KBM-7 (cell line): ENCODE data around the gene SHKBP1.

Experiments used
- DNase-seq: peaks from one replicate; pipeline ENCODE4 v3.0.0-alpha.2; 2015
- in situ Hi-C: fragments of 300-500 bp; cut with MboI; formaldehyde crosslinking; loops from 2 replicates; pipeline ENCODE4 v1.14.3; 2020; ENCODE audit warnings: low sequenced_read_pairs, low pct_unique_long_range_greater_than_20kb, mixed read lengths

SHKBP1 gene

DNA sequence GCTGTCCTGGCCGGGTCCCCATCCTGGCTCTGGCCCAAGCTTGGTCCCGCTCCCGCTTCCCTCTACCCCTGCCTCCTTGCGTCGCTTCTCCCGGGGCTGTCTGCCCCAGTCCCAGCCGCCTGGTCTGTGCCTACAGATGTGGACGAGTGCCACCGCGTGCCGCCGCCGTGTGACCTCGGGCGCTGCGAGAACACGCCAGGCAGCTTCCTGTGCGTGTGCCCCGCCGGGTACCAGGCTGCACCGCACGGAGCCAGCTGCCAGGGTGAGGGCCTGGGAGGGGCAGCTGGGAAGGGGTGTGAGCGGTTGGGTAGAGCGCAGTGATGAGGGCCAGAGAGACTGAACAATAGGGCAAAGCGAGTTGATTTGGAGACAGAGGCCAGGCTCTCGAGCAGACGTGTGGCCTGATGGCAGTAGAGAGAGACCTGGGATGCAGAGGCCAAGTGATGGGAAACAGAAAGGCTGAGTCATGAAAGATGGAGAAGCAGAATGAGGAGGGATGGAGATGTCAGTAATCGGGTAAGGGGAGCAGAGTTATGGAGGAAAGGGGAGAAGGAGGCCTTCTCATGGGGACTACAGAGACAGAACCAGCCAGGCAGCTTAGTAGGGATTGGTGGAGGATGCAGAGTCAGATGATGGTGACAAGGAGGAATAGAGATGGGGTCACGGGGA lies 33.9 kb downstream of the SHKBP1 start:
- DNase-seq = no peak
- in situ Hi-C loops = no loop called here

GRCh38 chr19:40611096-40611495 lies 34.4 kb downstream of the SHKBP1 start:
- in situ Hi-C loops = no loop called here
- no peak for DNase-seq

- in situ Hi-C loops = no loop called here
- no peak for DNase-seq
Observed at GRCh38 chr19:40611900-40612698, 35.4 kb downstream of the SHKBP1 start.

DNA sequence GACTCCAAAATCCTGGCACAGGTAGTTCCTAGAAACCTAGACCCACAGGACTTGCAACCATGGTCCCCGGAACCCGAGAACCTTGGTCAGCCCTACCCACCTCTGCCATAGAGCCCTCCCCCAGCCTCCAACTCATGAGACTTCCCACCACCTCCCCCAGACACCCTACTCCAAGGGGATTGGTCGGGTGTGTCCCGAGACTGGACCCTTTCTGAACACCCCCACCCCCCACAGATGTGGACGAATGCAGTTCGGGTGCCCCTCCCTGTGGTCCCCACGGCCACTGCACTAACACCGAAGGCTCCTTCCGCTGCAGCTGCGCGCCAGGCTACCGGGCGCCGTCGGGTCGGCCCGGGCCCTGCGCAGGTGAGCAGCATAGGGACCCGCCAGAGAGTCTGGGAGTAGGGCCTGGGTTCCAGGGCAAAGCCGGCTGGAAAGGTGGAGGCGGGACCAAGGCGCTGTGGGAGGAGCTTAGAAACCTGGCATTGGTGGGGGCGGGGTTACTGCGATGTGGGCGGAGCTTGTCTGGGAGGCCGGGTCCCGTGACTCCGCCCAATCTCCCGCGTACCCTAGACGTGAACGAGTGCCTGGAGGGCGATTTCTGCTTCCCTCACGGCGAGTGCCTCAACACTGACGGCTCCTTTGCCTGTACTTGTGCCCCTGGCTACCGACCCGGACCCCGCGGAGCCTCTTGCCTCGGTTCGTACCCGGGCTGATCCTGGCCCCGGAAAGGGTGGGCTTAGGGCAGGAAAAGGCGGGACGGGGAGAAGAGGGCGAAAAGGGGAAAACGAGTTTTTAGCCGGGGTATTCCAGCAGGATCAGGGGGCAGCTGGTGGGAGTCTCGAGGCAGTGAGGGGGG lies 36.4 kb downstream of the SHKBP1 start:
- in situ Hi-C loops = no loop called here
- no peak for DNase-seq

DNA sequence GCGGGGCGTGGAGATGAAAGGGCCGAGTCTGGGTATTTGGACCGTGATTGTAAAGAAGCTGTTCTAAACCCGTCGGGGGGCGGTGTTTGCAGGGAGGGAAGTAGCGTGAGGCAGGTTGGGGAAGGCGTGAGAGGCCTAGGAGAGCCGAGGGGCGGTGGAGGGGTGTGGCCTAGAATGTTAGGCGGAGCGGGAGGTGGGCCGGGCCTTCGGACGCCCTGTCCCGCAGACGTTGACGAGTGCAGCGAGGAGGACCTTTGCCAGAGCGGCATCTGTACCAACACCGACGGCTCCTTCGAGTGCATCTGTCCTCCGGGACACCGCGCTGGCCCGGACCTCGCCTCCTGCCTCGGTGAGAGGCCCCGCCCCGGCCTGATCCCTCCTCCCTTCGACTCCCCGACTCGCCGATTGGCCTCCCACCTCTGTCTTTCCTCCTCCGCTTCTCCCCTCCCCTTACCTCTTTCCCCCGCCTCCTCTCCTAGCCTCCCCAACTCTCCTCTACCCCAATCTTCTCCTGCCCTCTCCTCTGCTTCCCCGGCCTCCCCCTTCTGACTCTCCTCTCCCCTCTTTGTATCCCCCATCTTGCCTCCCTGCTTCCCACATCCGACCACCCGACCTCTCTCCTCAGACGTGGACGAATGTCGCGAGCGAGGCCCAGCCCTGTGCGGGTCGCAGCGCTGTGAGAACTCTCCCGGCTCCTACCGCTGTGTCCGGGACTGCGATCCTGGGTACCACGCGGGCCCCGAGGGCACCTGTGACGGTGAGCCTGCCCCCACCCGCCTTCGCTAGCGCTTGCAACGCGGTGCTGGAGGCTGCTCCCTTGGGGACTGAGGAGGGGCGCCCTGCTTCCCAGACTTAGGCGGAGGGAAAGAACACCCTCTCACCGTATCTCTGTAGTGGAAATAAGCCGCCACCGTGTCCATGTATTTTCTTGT lies 37.3 kb downstream of the SHKBP1 start:
- in situ Hi-C loops = no loop called here
- DNase-seq = no peak

DNA sequence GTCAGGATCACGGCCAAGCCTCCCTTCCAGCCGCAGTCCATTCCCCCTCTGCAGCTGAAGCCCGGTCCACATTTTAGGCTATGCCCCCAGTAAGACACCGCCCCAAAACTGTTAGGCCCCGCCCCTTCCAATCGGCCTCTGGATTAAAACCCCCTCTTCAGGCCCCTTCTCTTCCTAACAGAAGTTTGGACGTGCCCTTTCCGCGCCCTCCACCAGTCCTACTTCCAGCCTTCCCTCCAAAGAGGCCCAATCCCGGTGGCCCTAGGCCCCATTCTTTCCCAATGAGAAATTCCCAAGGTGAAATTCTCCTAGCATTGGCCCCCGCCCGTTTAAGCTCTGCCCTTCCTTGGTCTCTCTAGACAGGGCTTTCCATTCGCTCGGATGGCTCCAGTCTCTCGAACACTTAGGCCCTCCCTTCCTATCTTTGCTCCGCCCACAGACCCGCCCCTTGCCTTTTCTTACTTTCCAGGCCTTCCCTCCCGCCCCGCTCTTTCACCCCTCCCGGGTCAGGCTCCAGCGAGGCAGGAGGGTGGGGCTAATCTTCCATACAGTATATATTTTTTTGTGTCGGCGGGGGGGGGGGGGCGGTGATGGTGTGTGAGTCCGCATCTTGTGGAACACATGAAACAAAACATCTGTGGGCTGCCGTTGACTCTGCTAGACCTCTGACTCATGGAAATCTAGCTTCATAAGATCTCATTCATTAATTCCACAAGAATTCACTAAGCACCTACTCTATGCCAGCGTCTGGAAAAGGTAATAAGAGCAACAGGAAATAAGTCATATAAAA lies 38.1 kb downstream of the SHKBP1 start:
- in situ Hi-C loops = no loop called here
- DNase-seq = no peak

DNA sequence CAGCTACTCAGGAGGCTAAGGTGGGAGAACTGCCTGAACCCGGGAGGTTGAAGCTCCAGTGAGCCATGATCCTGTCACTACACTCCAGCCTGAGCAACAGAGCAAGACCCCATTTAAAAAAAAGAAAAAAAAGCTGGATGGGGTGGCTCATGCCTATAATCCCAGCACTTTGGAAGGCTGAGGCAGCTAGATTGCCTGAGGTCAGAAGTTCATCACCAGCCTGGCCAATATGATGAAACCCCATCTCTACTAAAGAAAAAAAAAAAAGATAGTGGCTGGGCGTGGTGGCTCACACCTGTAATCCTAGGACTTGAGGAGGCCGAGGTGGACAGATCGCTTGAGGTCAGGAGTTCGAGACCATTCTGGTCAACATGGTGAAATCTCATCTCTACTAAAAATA lies 39.5 kb downstream of the SHKBP1 start:
- in situ Hi-C loops = no loop called here
- DNase-seq = no peak

DNA sequence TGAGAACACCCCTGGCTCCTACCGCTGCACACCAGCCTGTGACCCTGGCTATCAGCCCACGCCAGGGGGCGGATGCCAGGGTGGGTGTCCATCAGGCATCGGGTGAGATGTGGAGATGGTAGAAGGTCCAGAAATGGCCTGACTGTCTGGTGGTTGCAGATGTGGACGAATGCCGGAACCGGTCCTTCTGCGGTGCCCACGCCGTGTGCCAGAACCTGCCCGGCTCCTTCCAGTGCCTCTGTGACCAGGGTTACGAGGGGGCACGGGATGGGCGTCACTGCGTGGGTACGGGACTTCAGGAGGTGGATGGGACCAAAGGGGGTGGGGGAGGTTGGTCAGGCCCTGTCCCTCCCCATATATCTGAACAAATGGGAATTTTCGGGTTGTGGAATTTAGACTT lies 40.3 kb downstream of the SHKBP1 start:
- in situ Hi-C loops = no loop called here
- no peak for DNase-seq

DNA sequence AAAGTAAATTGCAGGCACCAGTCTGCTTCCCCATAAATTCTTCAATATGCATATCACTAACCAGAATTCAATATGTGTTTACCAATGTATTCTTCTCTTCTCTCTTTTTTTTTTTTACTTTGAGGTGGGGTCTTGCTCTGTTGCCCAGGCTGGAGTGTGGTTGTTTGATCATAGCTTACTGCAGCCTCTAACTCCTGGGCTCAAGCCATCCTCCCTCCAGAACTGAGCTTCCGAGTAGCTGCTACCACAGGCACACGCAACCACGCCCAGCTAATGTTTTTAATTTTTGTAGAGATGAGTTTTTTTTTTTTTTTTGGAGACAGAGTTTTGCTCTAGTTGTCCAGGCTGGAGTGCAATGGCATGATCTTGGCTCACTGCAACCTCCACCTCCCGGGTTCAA lies 41.3 kb downstream of the SHKBP1 start:
- in situ Hi-C loops = no loop called here

DNA sequence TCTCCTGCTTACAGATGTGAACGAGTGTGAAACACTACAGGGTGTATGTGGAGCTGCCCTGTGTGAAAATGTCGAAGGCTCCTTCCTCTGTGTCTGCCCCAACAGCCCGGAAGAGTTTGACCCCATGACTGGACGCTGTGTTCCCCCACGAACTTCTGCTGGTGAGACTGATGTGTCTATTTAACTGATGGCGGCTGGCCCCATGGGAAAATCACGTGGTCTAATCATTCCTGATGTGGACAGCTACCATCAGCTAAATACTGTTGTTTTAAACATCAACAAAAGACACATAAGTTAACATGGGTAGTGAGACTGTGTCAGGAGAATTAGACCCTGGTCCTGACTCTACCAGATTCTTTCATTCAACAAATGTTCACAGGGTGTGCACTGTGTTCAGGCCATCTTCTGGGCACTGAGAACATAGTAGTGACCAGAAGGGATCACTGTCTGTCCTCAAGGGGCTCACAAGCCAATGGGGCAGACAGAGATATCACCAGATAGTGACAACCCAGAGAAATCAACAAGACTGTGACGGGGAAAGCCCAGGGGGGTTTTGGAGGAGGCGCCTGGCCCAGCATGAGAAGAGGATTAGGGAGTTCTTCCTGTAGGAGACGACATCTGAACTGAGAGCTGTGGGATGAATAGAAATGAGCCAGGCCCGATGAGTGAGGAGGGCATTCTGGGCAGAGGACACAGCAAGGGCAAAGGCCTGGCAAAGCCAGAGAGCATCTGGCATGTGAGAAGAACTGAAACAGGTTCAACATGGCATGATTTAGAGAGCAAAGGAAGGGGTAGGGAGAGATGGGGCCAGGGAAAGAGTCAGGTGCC lies 42.9 kb downstream of the SHKBP1 start:
- in situ Hi-C loops = no loop called here
- no peak for DNase-seq

More for the DNA sequence above, 41.3 kb downstream of the SHKBP1 start:
- DNase-seq = no peak

DNA sequence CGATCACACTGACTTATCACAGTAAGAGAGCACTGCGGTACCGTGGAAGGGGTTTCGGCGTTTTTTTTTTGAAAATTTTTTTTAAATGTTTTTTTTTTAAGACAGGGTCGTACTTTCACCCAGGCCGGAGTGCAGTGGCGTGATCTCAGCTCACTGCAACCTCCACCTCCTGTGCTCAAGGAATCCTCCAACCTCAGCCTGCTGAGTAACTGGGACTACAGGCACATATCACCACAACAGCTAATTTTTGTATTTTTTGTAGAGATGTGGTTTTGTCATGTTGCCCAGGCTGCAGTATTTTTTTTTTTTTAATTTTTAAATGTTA lies 43.5 kb downstream of the SHKBP1 start:
- in situ Hi-C loops = no loop called here
- DNase-seq = no peak

GRCh38 chr19:40621283-40621682 lies 44.6 kb downstream of the SHKBP1 start:
- DNase-seq = no peak
- in situ Hi-C loops = no loop called here

DNA sequence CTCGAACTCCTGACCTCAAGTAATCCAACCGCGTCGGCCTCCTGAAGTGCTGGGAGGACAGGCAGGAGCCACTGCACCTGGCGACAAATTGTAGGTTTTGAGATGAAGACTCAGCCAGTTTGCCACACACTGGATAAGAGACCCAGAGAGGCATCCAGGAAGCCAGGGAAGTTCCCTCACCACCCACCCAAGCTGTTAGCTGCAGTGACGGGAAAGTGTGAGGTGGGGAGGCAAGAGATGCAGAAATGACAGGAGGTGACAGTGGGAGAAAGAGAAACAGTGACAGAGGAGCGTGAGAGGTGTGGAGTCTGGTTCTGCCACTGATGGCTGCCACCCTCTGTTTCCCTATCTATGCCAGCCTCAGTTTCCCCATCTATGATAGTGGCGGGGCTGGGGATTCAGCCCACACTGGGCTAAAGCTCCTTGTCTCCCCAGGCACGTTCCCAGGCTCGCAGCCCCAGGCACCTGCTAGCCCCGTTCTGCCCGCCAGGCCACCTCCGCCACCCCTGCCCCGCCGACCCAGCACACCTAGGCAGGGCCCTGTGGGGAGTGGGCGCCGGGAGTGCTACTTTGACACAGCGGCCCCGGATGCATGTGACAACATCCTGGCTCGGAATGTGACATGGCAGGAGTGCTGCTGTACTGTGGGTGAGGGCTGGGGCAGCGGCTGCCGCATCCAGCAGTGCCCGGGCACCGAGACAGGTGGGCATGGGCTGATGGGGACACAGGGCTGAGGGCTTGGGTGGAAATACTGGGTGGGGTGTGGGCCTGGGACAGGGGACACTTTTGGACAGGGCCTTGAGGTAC lies 45.5 kb downstream of the SHKBP1 start:
- no peak for DNase-seq
- in situ Hi-C loops = no loop called here

- DNase-seq = no peak
- in situ Hi-C loops = no loop called here
Observed at GRCh38 chr19:40622773-40623075, 46.1 kb downstream of the SHKBP1 start.

GRCh38 chr19:40623403-40624251 lies 47.0 kb downstream of the SHKBP1 start:
- no peak for DNase-seq
- in situ Hi-C loops = no loop called here
